HFF-Myc (cell line): ENCODE results near the gene TFAP2E.

Experiments used
- DNase-seq: peaks from one replicate; pipeline ENCODE4 v3.0.0-alpha.2; 2011; ENCODE audit warnings: low read depth; ENCODE audit errors: extremely low read depth
- H3K4me3 ChIP-seq: replicated peaks from 2 replicates; pipeline ENCODE4 v1.5.1; 2011; ENCODE audit warnings: low read depth, mild to moderate bottlenecking, control low read depth, low read length
- TF ChIP-seq, protein P1 (sequence below): IDR thresholded peaks from 2 replicates; pipeline ENCODE4 v1.5.1; 2012; ENCODE audit warnings: mild to moderate bottlenecking, low read depth, low read length, control low read depth; ENCODE audit errors: missing control alignments

The TFAP2E gene

DNA sequence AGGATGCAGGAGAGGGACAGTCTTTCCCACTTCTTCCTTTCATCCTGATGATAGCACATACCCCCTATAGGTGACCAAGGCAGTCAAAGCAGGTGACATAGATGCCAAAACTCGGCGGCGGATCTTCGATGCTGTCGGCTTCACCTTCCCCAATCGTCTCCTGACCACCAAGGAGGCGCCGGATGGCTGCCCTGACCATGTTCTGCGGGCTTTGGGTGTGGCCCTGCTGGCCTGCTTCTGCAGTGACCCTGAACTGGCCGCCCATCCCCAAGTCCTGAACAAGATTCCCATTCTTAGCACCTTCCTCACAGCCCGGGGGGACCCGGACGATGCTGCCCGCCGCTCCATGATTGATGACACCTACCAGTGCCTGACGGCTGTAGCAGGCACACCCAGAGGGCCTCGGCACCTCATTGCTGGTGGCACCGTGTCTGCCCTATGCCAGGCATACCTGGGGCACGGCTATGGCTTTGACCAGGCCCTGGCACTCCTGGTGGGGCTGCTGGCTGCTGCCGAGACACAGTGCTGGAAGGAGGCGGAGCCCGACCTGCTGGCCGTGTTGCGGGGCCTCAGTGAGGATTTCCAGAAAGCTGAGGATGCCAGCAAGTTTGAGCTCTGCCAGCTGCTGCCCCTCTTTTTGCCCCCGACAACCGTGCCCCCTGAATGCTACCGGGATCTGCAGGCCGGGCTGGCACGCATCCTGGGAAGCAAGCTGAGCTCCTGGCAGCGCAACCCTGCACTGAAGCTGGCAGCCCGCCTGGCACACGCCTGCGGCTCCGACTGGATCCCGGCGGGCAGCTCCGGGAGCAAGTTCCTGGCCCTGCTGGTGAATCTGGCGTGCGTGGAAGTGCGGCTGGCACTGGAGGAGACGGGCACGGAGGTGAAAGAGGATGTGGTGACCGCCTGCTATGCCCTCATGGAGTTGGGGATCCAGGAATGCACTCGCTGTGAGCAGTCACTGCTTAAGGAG lies 12.6 kb upstream of the TFAP2E start:
- TF ChIP-seq, protein P1, sequence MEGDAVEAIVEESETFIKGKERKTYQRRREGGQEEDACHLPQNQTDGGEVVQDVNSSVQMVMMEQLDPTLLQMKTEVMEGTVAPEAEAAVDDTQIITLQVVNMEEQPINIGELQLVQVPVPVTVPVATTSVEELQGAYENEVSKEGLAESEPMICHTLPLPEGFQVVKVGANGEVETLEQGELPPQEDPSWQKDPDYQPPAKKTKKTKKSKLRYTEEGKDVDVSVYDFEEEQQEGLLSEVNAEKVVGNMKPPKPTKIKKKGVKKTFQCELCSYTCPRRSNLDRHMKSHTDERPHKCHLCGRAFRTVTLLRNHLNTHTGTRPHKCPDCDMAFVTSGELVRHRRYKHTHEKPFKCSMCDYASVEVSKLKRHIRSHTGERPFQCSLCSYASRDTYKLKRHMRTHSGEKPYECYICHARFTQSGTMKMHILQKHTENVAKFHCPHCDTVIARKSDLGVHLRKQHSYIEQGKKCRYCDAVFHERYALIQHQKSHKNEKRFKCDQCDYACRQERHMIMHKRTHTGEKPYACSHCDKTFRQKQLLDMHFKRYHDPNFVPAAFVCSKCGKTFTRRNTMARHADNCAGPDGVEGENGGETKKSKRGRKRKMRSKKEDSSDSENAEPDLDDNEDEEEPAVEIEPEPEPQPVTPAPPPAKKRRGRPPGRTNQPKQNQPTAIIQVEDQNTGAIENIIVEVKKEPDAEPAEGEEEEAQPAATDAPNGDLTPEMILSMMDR = no peak
- peak overlapping the region; percentile 17; the same call in 1 of the 2 replicates for H3K4me3 ChIP-seq
- no peak for DNase-seq

DNA sequence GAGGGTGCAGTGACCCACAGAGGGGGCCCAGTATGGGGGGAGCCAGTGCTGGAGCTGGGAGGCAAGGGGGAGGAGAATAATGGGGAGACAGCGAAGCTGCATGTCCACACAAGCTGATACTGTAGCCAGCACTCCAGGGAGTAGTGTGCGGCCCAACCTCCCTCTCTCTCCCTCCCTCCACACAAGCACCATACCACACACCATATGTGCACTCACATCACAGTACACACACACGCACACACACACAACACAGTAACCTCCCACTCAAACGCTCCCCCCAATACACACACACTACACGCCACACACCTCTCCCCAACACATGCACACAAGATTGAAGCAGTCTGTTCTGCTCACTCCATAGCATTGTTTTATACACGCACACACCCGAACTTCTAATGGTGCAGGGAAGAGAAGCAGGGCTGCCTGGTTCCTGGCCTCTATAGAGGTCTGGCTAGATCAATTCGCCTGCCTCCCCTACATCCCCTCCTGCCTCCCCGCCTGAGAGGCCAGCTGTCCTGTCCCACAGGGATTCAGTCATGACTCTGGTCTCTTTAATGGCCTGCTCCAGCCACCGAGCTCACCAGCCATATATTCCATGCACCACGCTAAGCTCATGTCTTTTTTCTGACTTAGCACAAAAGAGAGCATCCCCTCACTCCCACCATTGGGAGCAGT lies 11.7 kb upstream of the TFAP2E start:
- TF ChIP-seq, protein P1 = no peak
- peak overlapping the region; percentile 17; the same call in 1 of the 2 replicates for H3K4me3 ChIP-seq
- DNase-seq = no peak

- TF ChIP-seq, protein P1 = no peak
- no peak overlapping the region for H3K4me3 ChIP-seq
- DNase-seq = no peak
Measured at GRCh38 chr1:35561972-35562680, 11.0 kb upstream of the TFAP2E start.

DNA sequence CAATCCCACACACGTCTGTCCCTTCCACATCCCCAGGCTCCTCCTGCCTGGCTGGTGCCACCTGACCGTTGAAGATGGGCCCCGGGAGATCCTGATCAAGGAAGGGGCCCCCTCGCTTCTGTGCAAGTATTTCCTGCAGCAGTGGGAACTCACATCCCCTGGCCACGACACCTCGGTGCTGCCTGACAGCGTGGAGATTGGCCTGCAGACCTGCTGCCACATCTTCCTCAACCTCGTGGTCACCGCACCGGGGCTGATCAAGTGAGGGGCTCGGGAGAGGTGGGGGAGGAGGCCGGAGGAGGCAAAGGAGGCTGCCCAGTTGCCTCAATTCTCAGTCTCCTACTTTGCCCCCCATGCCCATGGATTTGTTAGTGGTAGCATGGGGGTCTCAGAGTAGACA lies 9.9 kb upstream of the TFAP2E start:
- DNase-seq = no peak
- TF ChIP-seq, protein P1 = no peak
- H3K4me3 ChIP-seq = no peak overlapping the region

GRCh38 chr1:35564037-35564883 lies 8.9 kb upstream of the TFAP2E start:
- TF ChIP-seq, protein P1 = peak; percentile 78
- H3K4me3 ChIP-seq = no peak overlapping the region
- DNase-seq = peak; percentile 59
